ENCODE results near the gene SCFD1. TPM values are rescaled to one million over a fixed set of nuclear protein-coding genes. Genes with fewer than 3 reads are reported as not detected.
"Not testable (repeated sequence)": the region's sequence is repeated elsewhere in the genome, so short reads cannot be mapped to it uniquely, and the experiment has no call there.

The SCFD1 gene
- total RNA-seq, 1 donor = 139 TPM

- no peaks in the 10 kb centered on the region for H3K27me3 ChIP-seq (ENCODE audit: insufficient read depth, low read length)
- H3K9me3 ChIP-seq (ENCODE audit: low read depth, low read length) = no peaks in the 10 kb centered on the region
- H3K4me3 ChIP-seq (ENCODE audit: low read length) = no peak overlapping the region
- peaks cover 4% of the 10 kb centered on the region for H3K4me1 ChIP-seq (ENCODE audit: insufficient read depth, low read length)
Measured at GRCh38 chr14:30638926-30639325, 16.8 kb downstream of the SCFD1 start.

DNA sequence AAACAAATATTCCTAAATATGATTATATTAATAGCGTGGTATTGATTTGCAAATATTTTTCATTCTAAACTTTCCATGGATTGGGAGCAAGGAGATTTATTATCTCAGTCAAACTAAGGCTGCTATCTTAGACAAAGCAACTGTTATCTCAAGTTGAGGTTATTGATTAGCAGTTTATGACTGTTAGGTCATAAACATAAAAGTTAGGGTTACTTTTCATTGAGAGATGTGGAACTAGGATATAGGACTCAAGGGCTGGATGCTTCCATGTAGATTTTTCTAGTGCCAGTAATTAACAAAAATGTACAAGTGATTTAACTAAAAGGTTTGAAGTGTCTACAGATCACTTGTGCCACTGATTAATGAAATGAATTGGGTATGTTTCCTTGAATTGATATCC, 19.1 kb downstream of the SCFD1 start:
- no peaks in the 10 kb centered on the region for H3K27me3 ChIP-seq (ENCODE audit: insufficient read depth, low read length)
- no peaks in the 10 kb centered on the region for H3K9me3 ChIP-seq (ENCODE audit: low read depth, low read length)
- peaks cover 4% of the 10 kb centered on the region for H3K4me1 ChIP-seq (ENCODE audit: insufficient read depth, low read length)
- no peak overlapping the region for H3K4me3 ChIP-seq (ENCODE audit: low read length)

- H3K4me3 ChIP-seq (ENCODE audit: low read length); H3K4me1 ChIP-seq (ENCODE audit: insufficient read depth, low read length); H3K27me3 ChIP-seq (ENCODE audit: insufficient read depth, low read length); H3K9me3 ChIP-seq (ENCODE audit: low read depth, low read length): not testable (repeated sequence)
Measured at GRCh38 chr14:30644462-30644861, 22.3 kb downstream of the SCFD1 start.

DNA sequence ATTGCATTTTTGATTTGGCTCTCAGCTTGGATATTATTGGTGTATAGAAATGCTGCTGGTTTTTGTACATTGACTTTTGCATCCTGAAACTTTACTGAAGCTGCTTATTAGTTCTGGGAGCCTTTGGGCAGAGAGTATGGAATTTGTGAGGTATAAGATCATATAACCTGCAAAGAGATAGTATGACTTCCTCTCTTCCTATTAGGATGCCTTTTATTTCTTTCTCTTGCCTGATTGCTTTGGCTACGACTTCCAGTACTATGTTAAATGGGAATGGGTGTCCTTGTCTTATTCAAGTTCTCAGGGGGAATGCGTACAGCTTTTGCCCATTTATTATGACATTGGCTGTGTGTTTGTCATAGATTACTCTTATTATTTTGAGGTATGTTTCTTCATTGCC, 23.5 kb downstream of the SCFD1 start:
- Histone ChIP-seq H3K27me3 (ENCODE audit: insufficient read depth, low read length) (no peaks in the 10 kb centered on the region), H3K9me3 (ENCODE audit: low read depth, low read length) (no peaks in the 10 kb centered on the region), H3K4me1 (ENCODE audit: insufficient read depth, low read length) (no peaks in the 10 kb centered on the region), H3K4me3 (ENCODE audit: low read length) (no peak overlapping the region)

- H3K4me1 ChIP-seq (ENCODE audit: insufficient read depth, low read length) = no peaks in the 10 kb centered on the region
- H3K9me3 ChIP-seq (ENCODE audit: low read depth, low read length) = no peaks in the 10 kb centered on the region
- H3K4me3 ChIP-seq (ENCODE audit: low read length) = no peak overlapping the region
- no peaks in the 10 kb centered on the region for H3K27me3 ChIP-seq (ENCODE audit: insufficient read depth, low read length)
Measured at GRCh38 chr14:30648471-30648870, 26.4 kb downstream of the SCFD1 start.

DNA sequence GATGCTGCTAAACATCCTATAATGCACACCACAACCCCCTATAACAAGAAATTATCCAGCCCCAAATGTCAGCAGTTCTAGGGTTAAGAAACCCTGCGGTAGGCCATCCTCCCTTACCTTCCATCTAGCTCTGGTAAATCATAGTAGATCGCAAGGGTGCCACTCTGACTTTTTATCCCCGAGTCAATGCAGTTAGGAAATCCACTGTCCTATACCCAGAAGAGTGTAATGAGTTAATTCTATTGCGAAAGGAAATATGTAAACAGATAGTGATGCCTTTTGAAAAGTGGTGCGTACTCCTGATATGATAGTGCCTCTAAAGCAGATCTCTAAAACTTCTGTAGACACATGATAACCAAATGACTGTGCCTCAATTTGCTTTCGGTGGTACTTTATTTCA, 29.8 kb downstream of the SCFD1 start:
- no peaks in the 10 kb centered on the region for H3K27me3 ChIP-seq (ENCODE audit: insufficient read depth, low read length)
- no peaks in the 10 kb centered on the region for H3K9me3 ChIP-seq (ENCODE audit: low read depth, low read length)
- peaks cover 11% of the 10 kb centered on the region for H3K4me1 ChIP-seq (ENCODE audit: insufficient read depth, low read length)
- H3K4me3 ChIP-seq (ENCODE audit: low read length) = no peak overlapping the region

DNA sequence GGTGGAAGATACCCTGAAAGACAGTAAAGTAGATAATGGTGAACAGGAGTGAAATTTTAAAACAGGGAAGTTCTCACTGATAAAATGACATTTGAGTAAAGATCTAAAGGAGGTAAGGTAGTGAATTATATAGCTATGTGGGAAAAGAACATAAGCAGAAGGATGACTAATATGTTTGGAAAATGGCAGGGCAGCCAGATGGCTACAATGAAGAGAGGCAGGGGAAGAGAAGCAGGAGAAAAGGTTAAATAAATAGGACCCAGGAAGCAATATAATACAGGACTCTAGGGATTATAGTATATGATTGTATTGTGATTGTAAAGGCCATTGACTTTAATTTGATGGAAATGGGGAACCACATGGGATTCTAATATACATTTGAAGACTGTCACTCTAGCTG, 33.0 kb downstream of the SCFD1 start:
- Histone ChIP-seq H3K4me3 (ENCODE audit: low read length) (no peak overlapping the region), H3K9me3 (ENCODE audit: low read depth, low read length) (no peaks in the 10 kb centered on the region), H3K27me3 (ENCODE audit: insufficient read depth, low read length) (no peaks in the 10 kb centered on the region), H3K4me1 (ENCODE audit: insufficient read depth, low read length) (peaks cover 11% of the 10 kb centered on the region)

GRCh38 chr14:30655658-30656057, 33.5 kb downstream of the SCFD1 start:
- H3K4me3 ChIP-seq (ENCODE audit: low read length) = no peak overlapping the region
- H3K27me3 ChIP-seq (ENCODE audit: insufficient read depth, low read length) = no peaks in the 10 kb centered on the region
- peaks cover 11% of the 10 kb centered on the region for H3K4me1 ChIP-seq (ENCODE audit: insufficient read depth, low read length)
- H3K9me3 ChIP-seq (ENCODE audit: low read depth, low read length) = no peaks in the 10 kb centered on the region

DNA sequence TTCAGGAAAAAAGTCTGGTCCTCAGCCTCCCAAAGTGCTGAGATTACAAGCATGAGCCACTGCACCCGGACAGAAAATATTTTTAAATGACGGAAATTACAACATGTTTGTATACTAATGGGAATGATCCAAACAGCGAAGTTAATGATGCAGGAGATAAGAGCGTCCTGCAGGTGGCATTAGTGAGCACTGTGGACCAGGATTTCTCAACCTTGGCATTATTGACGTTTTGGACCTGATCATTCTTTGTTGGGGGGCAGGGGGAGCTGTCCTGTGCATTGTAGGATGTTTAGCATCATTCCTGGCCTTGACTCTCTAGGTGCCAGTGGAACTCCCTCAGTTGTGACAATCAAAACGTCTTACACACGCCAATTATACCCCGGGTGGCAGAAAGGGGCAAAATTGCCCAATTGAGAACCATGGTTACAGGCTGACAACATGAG, 34.1 kb downstream of the SCFD1 start:
- H3K4me1 ChIP-seq (ENCODE audit: insufficient read depth, low read length) = peaks cover 11% of the 10 kb centered on the region
- H3K9me3 ChIP-seq (ENCODE audit: low read depth, low read length) = no peaks in the 10 kb centered on the region
- H3K4me3 ChIP-seq (ENCODE audit: low read length) = no peak overlapping the region
- no peaks in the 10 kb centered on the region for H3K27me3 ChIP-seq (ENCODE audit: insufficient read depth, low read length)

DNA sequence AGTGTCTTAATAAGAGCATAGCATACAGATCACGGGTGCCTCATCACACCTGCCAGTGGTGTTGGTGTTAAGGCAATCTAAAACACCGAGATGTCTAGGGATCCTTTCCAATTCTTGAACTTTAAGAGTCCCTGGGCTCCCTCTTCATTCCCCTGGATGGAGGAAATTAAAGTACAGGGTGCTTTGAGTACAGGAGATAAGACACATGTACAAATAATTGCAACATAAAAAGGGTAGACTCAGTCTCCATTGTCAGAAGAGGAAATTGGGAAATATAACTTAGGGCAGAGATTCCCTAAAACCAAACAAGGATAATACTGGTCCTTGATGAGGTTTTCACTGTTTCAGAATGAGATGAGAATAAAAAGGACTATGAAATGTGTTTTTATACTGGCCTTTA, 34.9 kb downstream of the SCFD1 start:
- Histone ChIP-seq H3K27me3 (ENCODE audit: insufficient read depth, low read length) (no peaks in the 10 kb centered on the region), H3K4me3 (ENCODE audit: low read length) (no peak overlapping the region), H3K4me1 (ENCODE audit: insufficient read depth, low read length) (peaks cover 11% of the 10 kb centered on the region), H3K9me3 (ENCODE audit: low read depth, low read length) (no peaks in the 10 kb centered on the region)

- Histone ChIP-seq H3K4me1 (ENCODE audit: insufficient read depth, low read length) (peaks cover 11% of the 10 kb centered on the region), H3K4me3 (ENCODE audit: low read length) (no peak overlapping the region), H3K9me3 (ENCODE audit: low read depth, low read length) (no peaks in the 10 kb centered on the region), H3K27me3 (ENCODE audit: insufficient read depth, low read length) (no peaks in the 10 kb centered on the region)
Measured at GRCh38 chr14:30657606-30658163, 35.6 kb downstream of the SCFD1 start.

DNA sequence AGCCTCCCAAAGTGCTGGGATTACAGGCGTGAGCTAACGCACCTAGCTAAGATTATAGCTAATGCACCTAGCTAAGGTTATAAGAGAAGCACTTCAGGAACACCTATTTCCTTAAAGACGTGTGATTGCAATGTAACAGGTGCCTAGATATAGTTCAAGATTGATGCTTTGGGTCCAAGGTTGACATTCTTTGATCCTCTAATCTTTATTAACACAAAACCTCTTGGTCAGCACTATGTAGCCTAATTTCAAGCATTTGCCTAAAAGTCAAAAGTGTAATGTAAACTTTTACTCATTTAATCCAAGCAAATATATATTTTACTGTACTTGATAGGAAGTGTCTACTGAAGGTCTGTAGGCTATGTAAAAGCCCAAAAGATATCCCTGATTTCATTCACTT, 36.5 kb downstream of the SCFD1 start:
- Histone ChIP-seq H3K4me1 (ENCODE audit: insufficient read depth, low read length) (peaks cover 11% of the 10 kb centered on the region), H3K27me3 (ENCODE audit: insufficient read depth, low read length) (no peaks in the 10 kb centered on the region), H3K9me3 (ENCODE audit: low read depth, low read length) (no peaks in the 10 kb centered on the region), H3K4me3 (ENCODE audit: low read length) (no peak overlapping the region)

DNA sequence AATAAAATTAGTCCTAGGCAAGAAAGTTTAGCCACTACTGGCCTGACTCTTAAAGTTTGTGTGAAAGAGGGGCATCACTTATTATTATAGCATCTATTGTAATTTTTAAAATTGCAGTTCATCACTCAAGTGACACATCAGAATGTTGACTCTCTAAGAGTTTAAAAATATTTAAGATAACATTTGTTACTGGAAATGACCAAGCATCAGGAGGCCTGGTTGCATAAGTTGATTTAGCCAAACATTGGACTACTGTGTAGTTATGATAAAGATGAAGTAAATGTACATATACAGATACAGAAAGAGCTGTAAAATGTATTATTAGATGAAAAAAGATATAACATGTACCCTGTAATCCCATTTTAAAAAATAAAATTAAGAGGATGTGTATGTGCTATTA, 47.5 kb downstream of the SCFD1 start:
- Histone ChIP-seq H3K4me1 (ENCODE audit: insufficient read depth, low read length) (no peaks in the 10 kb centered on the region), H3K9me3 (ENCODE audit: low read depth, low read length) (no peaks in the 10 kb centered on the region), H3K4me3 (ENCODE audit: low read length) (no peak overlapping the region), H3K27me3 (ENCODE audit: insufficient read depth, low read length) (no peaks in the 10 kb centered on the region)

GRCh38 chr14:30673071-30673470, 51.0 kb downstream of the SCFD1 start:
- no peaks in the 10 kb centered on the region for H3K27me3 ChIP-seq (ENCODE audit: insufficient read depth, low read length)
- no peak overlapping the region for H3K4me3 ChIP-seq (ENCODE audit: low read length)
- H3K9me3 ChIP-seq (ENCODE audit: low read depth, low read length) = no peaks in the 10 kb centered on the region
- H3K4me1 ChIP-seq (ENCODE audit: insufficient read depth, low read length) = no peaks in the 10 kb centered on the region

- Histone ChIP-seq H3K4me1 (ENCODE audit: insufficient read depth, low read length) (no peaks in the 10 kb centered on the region), H3K9me3 (ENCODE audit: low read depth, low read length) (no peaks in the 10 kb centered on the region), H3K4me3 (ENCODE audit: low read length) (no peak overlapping the region), H3K27me3 (ENCODE audit: insufficient read depth, low read length) (no peaks in the 10 kb centered on the region)
Measured at GRCh38 chr14:30678926-30679431, 56.9 kb downstream of the SCFD1 start.

GRCh38 chr14:30680036-30680435, 57.9 kb downstream of the SCFD1 start:
- no peaks in the 10 kb centered on the region for H3K27me3 ChIP-seq (ENCODE audit: insufficient read depth, low read length)
- H3K4me3 ChIP-seq (ENCODE audit: low read length) = no peak overlapping the region

More at GRCh38 chr14:30680036-30680435, 57.9 kb downstream of the SCFD1 start:
- H3K4me1 ChIP-seq (ENCODE audit: insufficient read depth, low read length) = no peaks in the 10 kb centered on the region
- no peaks in the 10 kb centered on the region for H3K9me3 ChIP-seq (ENCODE audit: low read depth, low read length)
